B cell (primary cell): ENCODE data around the gene CRIM1. TPM values are rescaled to one million over a fixed set of nuclear protein-coding genes. Genes with fewer than 3 reads are reported as not detected.

Experiments
- ATAC-seq: fragments of 200-7000 bp; cut with Tn5 transposase; one replicate; pipeline ENCODE4 v1.10.0; 2021; ENCODE audit warnings: low read depth, mild to moderate bottlenecking, moderate number of reproducible peaks, moderate library complexity
- CTCF ChIA-PET: fragments of 350-600 bp; sonication (Branson Sonifier 250); formaldehyde crosslinking; loops from one replicate; lab custom pipeline; 2021; ENCODE audit warnings: antibody characterized with exemption, inconsistent platforms; lab: Charles Lee
- POLR2A ChIA-PET: fragments of 350-600 bp; sonication (Branson Sonifier 250); formaldehyde crosslinking; loops from one replicate; lab custom pipeline; 2021; ENCODE audit warnings: antibody characterized with exemption; lab: Charles Lee
- DNase-seq: peaks from one replicate; pipeline ENCODE4 v3.0.0; 2013
- H2AFZ ChIP-seq: 2 replicates; pipeline ENCODE4 v1.6.1; 2012; ENCODE audit warnings: mild to moderate bottlenecking, low read depth, low read length; ENCODE audit not compliant: insufficient read depth, poor library complexity, severe bottlenecking
- H3K27ac ChIP-seq, 2 donors: 1 replicate in 1 of 2; 2 replicates in 1 of 2; pipeline ENCODE4 v1.5.1; 2012 to 2013; ENCODE audit warnings: low read length in 2 of 2, mild to moderate bottlenecking in 2 of 2, moderate library complexity in 1 of 2
- H3K27me3 ChIP-seq, 4 experiments: fragments of 200-600 bp in 1 of 4; sonication (generic) in 1 of 4; replicated peaks in 1 of 4; 1 replicate in 2 of 4; 2 replicates in 2 of 4; pipeline versions ENCODE4 v1.6.1 to v1.7.0; 2013 to 2016; ENCODE audit warnings: low read length in 3 of 4, mild to moderate bottlenecking in 2 of 4, mixed read lengths in 1 of 4, moderate library complexity in 1 of 4; ENCODE audit not compliant: insufficient read depth in 4 of 4, control insufficient read depth in 3 of 4; ENCODE audit errors: control extremely low read depth in 1 of 4
- H3K36me3 ChIP-seq, 2 experiments: replicated peaks in 1 of 2; 1 replicate in 1 of 2; 2 replicates in 1 of 2; pipeline versions ENCODE4 v1.6.1 to v1.7.1; 2013; ENCODE audit warnings: low read length in 1 of 2; ENCODE audit not compliant: insufficient read depth in 2 of 2, control insufficient read depth in 1 of 2; ENCODE audit errors: control extremely low read depth in 1 of 2, extremely low read depth in 1 of 2
- H3K4me1 ChIP-seq, 2 donors: fragments of 200-600 bp in 1 of 2; sonication (generic) in 1 of 2; 1 replicate in 1 of 2; 2 replicates in 1 of 2; pipeline versions ENCODE4 v1.5.1 to v1.6.1; 2013 to 2017; ENCODE audit warnings: low read length in 2 of 2; ENCODE audit not compliant: control insufficient read depth in 2 of 2, insufficient read depth in 2 of 2
- H3K4me2 ChIP-seq: replicated peaks from 2 replicates; pipeline ENCODE3; 2012; ENCODE audit warnings: mild to moderate bottlenecking, low read depth, low read length; ENCODE audit not compliant: poor library complexity, severe bottlenecking
- H3K4me3 ChIP-seq, 5 experiments: fragments of 200-600 bp in 1 of 5; sonication (generic) in 1 of 5; 1 replicate in 3 of 5; 2 replicates in 2 of 5; pipeline versions ENCODE4 v1.5.1 to v1.7.0; 2011 to 2016; ENCODE audit warnings: low read length in 4 of 5, mild to moderate bottlenecking in 4 of 5, low read depth in 2 of 5, control low read depth in 1 of 5, moderate library complexity in 1 of 5; ENCODE audit not compliant: insufficient read depth in 1 of 5; ENCODE audit errors: control extremely low read depth in 1 of 5, extremely low read depth in 1 of 5
- H3K79me2 ChIP-seq: fragments of 200-600 bp; sonication (generic); one replicate; pipeline ENCODE4 v1.6.0; 2016; ENCODE audit warnings: low read length; ENCODE audit not compliant: control insufficient read depth, insufficient read depth
- H3K9ac ChIP-seq: fragments of 200-600 bp; sonication (generic); 2 replicates; pipeline ENCODE4 v1.6.1; 2017; ENCODE audit warnings: mild to moderate bottlenecking, low read length, moderate library complexity
- H3K9me3 ChIP-seq, 3 donors: one replicate each; pipeline versions ENCODE4 v1.6.1 to v1.7.1; 2013; ENCODE audit warnings: low read length in 2 of 3; ENCODE audit not compliant: control insufficient read depth in 2 of 3, insufficient read depth in 1 of 3; ENCODE audit errors: control extremely low read depth in 1 of 3
- H4K20me1 ChIP-seq: 2 replicates; pipeline ENCODE4 v1.6.0; 2012; ENCODE audit warnings: mild to moderate bottlenecking, low read length; ENCODE audit not compliant: insufficient read depth, control insufficient read depth, poor library complexity, severe bottlenecking
- H3K27ac Mint-ChIP-seq: one replicate; pipeline ENCODE4 v1.8.0; 2021; ENCODE audit warnings: mixed read lengths
- H3K27me3 Mint-ChIP-seq: one replicate; pipeline ENCODE4 v1.8.0; 2021; ENCODE audit warnings: mixed read lengths
- H3K4me1 Mint-ChIP-seq: one replicate; pipeline ENCODE4 v1.8.0; 2021; ENCODE audit warnings: mixed read lengths
- H3K4me3 Mint-ChIP-seq: one replicate; pipeline ENCODE4 v1.8.0; 2021; ENCODE audit warnings: mixed read lengths
- H3K9me3 Mint-ChIP-seq: one replicate; pipeline ENCODE4 v1.8.0; 2022; ENCODE audit warnings: mixed read lengths; ENCODE audit not compliant: insufficient read depth
- EZH2 ChIP-seq: IDR thresholded peaks from 2 replicates; pipeline ENCODE4 v1.6.1; 2012; ENCODE audit warnings: borderline replicate concordance, low read depth, mild to moderate bottlenecking, moderate library complexity, low read length; ENCODE audit not compliant: insufficient read depth, poor library complexity, severe bottlenecking
- WGBS: methylation state at CpG from one replicate; pipeline ENCODE4 v1.1.5; 2013; ENCODE audit warnings: missing lambda C conversion rate; ENCODE audit not compliant: insufficient coverage; 5-methylcytosine and 5-hydroxymethylcytosine counted together
- intact Hi-C: fragments of 100-400 bp; cut with micrococcal nuclease; formaldehyde crosslinking; loops from one replicate; pipeline ENCODE4 v1.10.0; 2022
- polyA plus RNA-seq: library from polyadenylated mRNA; depleted of rRNA; stranded (reverse); fragments of >200 nt; gene quantifications from 2 replicates; pipeline ENCODE4 v1.2.3, GENCODE V29; 2012
- total RNA-seq, 2 donors: library from RNA; stranded (reverse); fragments of 120-200 nt in 1 of 2; gene quantifications; 1 replicate in 1 of 2; 2 replicates in 1 of 2; pipeline versions ENCODE4 v1.2.3 to v1.2.4, GENCODE V29; 2013 to 2022
- TF ChIP-seq, protein P1 (sequence below): fragments of 200-600 bp; IDR thresholded peaks from one replicate; pipeline ENCODE4 v1.8.0; 2022; ENCODE audit warnings: antibody characterized with exemption, mild to moderate bottlenecking

Gene CRIM1
- total and polyA plus RNA-seq, 2 donors (not counting 1 experiment from before 2014, with no cell fraction given): 1.3 to 5.0 TPM

- Histone ChIP-seq H3K9ac (no peak overlapping the region), H3K4me1 (peaks cover 10 to 13% of the 10 kb centered on the region in 2 donors), H3K36me3 (no peaks in the 10 kb centered on the region), H3K4me2 (no peak overlapping the region), H3K27ac (no peak overlapping the region), H3K4me3 (no peak overlapping the region), H2AFZ (no peak overlapping the region), H3K79me2 (no peaks in the 10 kb centered on the region), H3K9me3 (no peaks in the 10 kb centered on the region), H4K20me1 (no peaks in the 10 kb centered on the region), H3K27me3 (no peaks in the 10 kb centered on the region)
- Mint-ChIP-seq H3K4me3 (no peak overlapping the region), H3K27ac (no peak overlapping the region), H3K27me3 (peaks cover 11% of the 10 kb centered on the region), H3K4me1 (no peaks in the 10 kb centered on the region), H3K9me3 (no peaks in the 10 kb centered on the region)
- 51% methylated on average over 8 of the region's 11 CpGs for WGBS
- no peak for DNase-seq
- intact Hi-C loops: no loop called here
- CTCF ChIA-PET: no interaction called here
- TF ChIP-seq, protein P1, sequence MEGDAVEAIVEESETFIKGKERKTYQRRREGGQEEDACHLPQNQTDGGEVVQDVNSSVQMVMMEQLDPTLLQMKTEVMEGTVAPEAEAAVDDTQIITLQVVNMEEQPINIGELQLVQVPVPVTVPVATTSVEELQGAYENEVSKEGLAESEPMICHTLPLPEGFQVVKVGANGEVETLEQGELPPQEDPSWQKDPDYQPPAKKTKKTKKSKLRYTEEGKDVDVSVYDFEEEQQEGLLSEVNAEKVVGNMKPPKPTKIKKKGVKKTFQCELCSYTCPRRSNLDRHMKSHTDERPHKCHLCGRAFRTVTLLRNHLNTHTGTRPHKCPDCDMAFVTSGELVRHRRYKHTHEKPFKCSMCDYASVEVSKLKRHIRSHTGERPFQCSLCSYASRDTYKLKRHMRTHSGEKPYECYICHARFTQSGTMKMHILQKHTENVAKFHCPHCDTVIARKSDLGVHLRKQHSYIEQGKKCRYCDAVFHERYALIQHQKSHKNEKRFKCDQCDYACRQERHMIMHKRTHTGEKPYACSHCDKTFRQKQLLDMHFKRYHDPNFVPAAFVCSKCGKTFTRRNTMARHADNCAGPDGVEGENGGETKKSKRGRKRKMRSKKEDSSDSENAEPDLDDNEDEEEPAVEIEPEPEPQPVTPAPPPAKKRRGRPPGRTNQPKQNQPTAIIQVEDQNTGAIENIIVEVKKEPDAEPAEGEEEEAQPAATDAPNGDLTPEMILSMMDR: no peak
- no peak for TF ChIP-seq EZH2
- POLR2A ChIA-PET: no interaction called here
- no peak for ATAC-seq
Measured at GRCh38 chr2:36464006-36464721, 108.6 kb downstream of the CRIM1 start.

DNA sequence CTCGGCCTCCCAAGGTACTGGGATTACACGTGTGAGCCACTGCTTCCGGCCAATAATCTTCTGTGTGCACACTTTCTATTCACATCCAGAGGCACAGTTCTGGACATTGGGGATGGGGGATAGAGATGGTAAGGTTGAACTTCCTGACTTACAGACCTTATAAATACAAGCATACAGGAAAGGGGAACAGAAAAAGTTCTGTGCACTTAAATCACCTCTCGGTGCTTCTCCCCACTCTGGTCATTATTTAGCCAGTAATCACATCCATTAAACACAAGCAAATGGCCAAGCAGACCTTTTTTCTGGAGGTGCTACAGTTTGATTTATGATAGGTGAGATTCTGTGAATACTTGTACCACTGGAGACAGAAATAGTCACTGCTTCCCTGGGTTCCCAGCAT, 110.6 kb downstream of the CRIM1 start:
- no peak overlapping the region for H3K4me2 ChIP-seq

More for the DNA sequence above, 110.6 kb downstream of the CRIM1 start:
- H3K27me3 Mint-ChIP-seq: peaks cover 11% of the 10 kb centered on the region
- no peak overlapping the region for H3K4me3 Mint-ChIP-seq
- no peaks in the 10 kb centered on the region for H3K36me3 ChIP-seq
- H3K4me1 Mint-ChIP-seq: no peaks in the 10 kb centered on the region
- no peaks in the 10 kb centered on the region for H3K9me3 Mint-ChIP-seq
- H3K79me2 ChIP-seq: no peaks in the 10 kb centered on the region
- H3K9me3 ChIP-seq: no peaks in the 10 kb centered on the region
- no peak overlapping the region for H2AFZ ChIP-seq
- H3K27ac Mint-ChIP-seq: no peak overlapping the region
- ATAC-seq: no peak
- no peak for TF ChIP-seq EZH2
- TF ChIP-seq, protein P1: no peak
- H3K27ac ChIP-seq: no peak overlapping the region
- no peaks in the 10 kb centered on the region for H4K20me1 ChIP-seq
- ChIA-PET CTCF (no interaction called here), POLR2A (no interaction called here)
- peaks cover 7 to 12% of the 10 kb centered on the region in 2 donors for H3K4me1 ChIP-seq
- H3K9ac ChIP-seq: no peak overlapping the region
- intact Hi-C loops: no loop called here
- no peak for DNase-seq
- H3K4me3 ChIP-seq: no peak overlapping the region
- no peaks in the 10 kb centered on the region for H3K27me3 ChIP-seq
- no CpG with 5 or more reads among the region's 4 CpGs for WGBS
